Epithelial cell of esophagus (primary cell): ENCODE data around the gene CNPY1.

ENCODE experiments used
- DNase-seq: peaks from one replicate; pipeline ENCODE4 v3.0.0; 2010; ENCODE audit warnings: low read depth
- H3K4me3 ChIP-seq: 2 replicates; pipeline ENCODE4 v1.5.1; 2011; ENCODE audit warnings: mild to moderate bottlenecking, low read length, control low read depth
- TF ChIP-seq, protein P1 (sequence below): IDR thresholded peaks from 2 replicates; pipeline ENCODE4 v1.5.1; 2011; ENCODE audit warnings: low read depth, mild to moderate bottlenecking, low read length, control low read depth, inconsistent platforms; ENCODE audit not compliant: insufficient read depth; ENCODE audit errors: missing control alignments

The CNPY1 gene

DNA sequence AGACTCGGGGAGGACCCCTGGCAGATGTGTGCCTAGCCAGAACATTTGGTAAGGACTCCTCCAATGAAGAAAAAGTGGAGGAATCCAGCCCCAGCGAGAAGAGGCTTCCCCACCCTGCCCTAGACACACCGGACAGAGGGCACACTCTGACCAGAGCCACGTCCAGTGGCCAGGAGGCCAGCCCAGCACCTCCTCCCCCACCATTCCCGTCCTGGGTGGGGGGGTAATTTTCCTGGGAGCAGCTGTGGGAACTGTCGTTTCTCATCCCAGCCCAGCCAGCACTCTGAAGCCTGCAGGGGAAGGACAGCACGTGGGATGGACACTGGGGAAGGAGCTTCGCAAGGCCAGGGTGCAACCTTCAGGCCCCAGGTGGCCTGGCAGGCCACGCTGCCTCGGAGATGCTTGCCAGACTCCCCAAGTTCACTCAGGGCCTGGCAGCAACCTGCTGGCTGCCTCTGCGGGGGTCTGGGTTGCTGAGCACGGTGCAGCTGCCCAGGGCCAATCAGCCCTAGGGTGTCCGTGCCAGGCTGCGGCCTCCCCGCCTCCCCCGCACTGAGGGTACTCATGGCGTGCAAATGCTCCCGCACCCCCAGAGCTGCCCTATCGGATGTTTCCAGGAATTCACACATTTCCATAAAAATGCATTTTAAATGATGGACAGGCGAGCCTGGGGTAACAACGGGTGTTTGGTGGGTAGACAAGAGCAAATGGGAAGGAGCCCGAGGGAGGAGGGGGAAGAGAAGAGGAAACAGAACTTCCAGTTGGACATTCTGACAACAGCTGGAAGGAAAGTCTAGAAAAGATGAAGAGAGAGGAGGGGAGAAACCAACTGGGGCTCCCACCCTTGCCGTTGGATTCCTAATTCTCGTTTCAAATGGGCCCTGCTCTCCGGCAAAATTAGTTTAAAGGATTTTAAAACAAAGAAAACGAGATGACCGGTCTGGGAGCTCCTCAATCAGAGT lies 90.3 kb downstream of the CNPY1 start:
- no peak for DNase-seq
- H3K4me3 ChIP-seq, result no peak overlapping the region
- TF ChIP-seq, protein P1, sequence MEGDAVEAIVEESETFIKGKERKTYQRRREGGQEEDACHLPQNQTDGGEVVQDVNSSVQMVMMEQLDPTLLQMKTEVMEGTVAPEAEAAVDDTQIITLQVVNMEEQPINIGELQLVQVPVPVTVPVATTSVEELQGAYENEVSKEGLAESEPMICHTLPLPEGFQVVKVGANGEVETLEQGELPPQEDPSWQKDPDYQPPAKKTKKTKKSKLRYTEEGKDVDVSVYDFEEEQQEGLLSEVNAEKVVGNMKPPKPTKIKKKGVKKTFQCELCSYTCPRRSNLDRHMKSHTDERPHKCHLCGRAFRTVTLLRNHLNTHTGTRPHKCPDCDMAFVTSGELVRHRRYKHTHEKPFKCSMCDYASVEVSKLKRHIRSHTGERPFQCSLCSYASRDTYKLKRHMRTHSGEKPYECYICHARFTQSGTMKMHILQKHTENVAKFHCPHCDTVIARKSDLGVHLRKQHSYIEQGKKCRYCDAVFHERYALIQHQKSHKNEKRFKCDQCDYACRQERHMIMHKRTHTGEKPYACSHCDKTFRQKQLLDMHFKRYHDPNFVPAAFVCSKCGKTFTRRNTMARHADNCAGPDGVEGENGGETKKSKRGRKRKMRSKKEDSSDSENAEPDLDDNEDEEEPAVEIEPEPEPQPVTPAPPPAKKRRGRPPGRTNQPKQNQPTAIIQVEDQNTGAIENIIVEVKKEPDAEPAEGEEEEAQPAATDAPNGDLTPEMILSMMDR, result no peak

DNA sequence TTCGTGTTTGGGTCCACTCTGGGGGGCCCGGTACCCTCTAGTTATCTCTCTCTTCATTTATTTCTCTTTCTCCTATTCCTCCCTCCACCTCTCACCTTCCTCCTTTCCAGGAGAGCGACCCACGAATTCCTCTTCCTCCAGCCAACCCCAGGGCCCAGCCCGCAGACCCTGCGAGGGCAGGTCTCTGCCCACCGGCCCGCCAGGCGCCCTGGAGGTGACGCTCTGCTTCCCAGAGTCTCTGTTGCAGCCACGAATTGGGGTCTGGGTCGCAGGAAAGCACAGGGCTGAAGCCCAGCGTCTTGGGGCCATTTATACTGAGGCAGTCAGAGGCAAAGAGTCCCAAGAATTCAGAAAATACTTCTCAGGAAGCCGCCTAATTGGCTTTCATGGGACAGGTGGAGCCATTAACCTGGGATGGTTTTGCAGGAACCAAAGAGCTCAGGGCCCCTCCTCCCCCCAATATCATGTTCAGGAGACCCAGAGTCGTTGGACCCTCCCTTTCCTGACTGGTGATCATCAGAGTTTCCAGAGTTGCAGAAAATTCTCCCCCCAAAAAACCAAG lies 91.1 kb downstream of the CNPY1 start:
- no peak overlapping the region for H3K4me3 ChIP-seq
- TF ChIP-seq, protein P1, result no peak
- no peak for DNase-seq

DNA sequence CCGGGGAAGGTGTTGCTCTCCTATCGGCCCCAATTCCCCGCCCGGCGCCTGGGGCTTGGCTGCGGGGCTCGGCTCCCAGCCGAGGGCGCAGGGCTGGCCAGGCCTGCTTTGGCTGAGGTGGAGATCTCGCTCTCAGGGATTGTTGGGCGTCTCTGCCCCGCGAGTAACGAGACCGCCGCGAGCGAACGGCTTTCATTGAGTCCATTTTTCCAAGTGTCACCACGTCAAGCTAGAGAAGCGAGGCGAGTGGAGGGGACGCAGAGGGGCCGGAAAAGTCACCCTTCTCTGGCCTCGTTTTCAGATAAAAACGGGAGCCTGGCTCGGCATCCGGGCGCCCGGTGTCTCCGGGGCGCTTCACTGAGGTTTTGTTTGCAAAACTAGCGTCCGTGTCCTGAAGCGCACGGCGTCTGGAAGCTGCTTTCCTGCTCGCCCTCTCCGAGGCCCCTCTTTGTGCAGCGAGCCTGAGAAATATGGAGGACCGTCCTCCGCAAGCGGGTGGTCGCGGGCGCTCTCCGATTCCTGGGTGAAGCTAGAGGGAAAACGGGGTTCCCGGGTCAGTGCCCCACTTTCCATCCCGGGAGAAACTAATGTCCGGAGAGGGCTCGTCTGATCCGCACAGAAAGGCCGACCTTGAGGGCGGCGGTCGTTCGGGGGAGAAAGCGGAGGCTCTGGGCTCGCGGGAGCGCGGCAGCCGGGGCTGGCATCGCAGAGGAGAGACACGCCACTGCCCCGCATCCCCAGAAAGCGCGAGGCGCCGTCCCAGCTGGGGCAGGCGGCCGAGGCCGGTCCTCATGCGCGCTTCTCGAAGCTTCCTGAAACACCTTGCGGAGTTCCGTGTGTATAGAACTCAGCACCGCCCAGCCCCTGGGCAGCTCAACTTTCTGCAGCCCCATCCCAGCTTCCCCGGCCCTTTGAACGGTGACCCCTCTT lies 91.9 kb downstream of the CNPY1 start:
- TF ChIP-seq, protein P1, result no peak
- DNase-seq, result no peak
- no peak overlapping the region for H3K4me3 ChIP-seq

DNA sequence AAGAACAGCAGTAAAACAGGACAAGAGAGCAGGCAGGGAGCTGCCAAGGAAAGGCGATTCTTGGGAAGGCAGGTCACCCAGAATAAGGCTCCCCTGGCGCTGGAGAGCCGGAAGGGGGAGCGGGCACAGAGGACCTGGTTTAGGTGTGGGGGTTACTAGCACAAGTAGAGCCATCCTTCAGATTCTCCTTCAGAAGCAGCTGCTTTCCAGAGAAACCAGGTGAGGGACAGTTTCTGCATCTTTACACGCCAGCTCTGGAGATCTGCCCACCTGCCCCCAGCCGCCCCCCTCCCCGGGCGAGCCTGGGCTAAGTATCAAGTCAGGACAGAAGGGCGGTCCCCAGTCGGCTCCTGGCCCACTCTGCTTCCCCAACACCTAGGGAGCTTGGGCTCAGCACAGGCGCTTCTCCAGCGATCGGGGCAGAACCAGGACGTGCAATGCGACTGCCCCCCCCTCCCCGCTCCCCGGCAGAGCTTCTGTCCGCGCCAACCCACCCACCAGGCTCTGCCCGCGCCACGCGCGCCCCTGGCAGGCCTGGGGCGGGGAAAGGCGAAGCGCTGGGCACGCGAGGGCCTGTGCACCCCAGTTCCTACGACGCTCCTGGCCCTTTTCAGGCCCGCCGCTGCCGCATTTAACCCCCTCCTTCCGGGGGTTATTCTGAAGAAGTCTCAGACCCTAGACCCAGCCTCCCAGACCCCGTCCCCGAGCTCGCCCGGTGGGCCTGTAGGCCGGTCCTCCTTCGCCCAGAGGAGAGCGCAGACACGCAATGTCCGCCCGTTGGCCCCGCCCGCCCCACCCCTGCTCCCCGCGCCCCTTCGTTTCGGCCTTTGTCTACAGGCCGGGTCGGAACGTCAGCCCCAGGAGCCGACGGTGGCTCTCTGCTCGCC lies 92.8 kb downstream of the CNPY1 start:
- H3K4me3 ChIP-seq, result no peak overlapping the region
- TF ChIP-seq, protein P1, result no peak
- no peak for DNase-seq

DNA sequence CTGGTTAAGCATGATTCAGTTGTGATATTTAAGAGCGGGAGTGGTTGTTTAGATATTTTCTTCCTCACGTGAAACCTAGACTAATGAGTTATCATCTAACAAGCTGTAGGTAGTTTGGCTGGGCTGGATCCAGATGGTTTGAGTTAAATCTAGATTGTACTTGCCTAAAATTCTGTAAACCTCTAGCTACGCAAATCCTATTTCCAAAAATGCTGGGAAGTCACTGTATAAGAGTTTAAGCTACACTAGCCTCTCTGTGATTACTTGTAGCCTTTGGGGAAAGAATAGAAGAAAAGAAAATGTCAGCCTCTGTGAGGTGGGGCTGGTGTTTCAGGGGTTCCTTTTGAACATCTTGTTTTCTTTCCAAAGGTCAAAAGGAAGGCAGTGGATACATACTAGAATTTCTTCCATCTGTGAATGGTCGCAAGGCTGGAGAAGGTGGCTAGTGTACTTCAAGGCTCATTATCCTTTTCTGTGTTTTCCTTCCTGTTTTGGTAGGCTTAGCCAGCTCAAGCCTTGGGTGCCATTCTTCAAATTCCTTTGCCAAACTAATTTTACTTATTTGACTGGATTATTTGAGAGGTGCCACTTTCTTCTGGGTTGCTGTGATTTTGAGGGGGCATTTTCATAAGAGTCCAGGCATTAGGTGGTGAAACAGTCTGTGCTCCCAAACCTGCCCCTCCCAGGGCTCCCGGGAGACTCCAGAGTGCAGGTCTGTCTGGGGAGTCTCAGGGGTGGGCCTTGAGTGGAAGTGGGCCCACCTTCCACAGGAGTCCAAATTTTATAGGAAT lies 93.7 kb downstream of the CNPY1 start:
- no peak for DNase-seq
- no peak overlapping the region for H3K4me3 ChIP-seq
- TF ChIP-seq, protein P1, result no peak
